ENCODE results near the gene DDX17. TPM values are rescaled to one million over a fixed set of nuclear protein-coding genes. Genes with fewer than 3 reads are reported as not detected.
"Not testable (repeated sequence)": the region's sequence is repeated elsewhere in the genome, so short reads cannot be mapped to it uniquely, and the experiment has no call there.

Gene DDX17
- polyA plus RNA-seq, 3 donors = 760 to 1,207 (median 1,072) TPM

- no peak for DNase-seq
These were observed 4.1 kb downstream of the DDX17 start for GRCh38 chr22:38501797-38502672.

- DNase-seq = no peak
These were observed 8.2 kb downstream of the DDX17 start for GRCh38 chr22:38497869-38498268.

GRCh38 chr22:38494939-38495338 lies 11.2 kb downstream of the DDX17 start:
- DNase-seq = no peak

GRCh38 chr22:38494498-38494897 lies 11.6 kb downstream of the DDX17 start:
- no peak for DNase-seq

- no peak for DNase-seq
These were observed 14.3 kb downstream of the DDX17 start for GRCh38 chr22:38491707-38492348.

- no peak for DNase-seq
These were observed 15.2 kb downstream of the DDX17 start for GRCh38 chr22:38490915-38491314.

- no peak for DNase-seq
These were observed 15.6 kb downstream of the DDX17 start for GRCh38 chr22:38490475-38490874.

- no peak for DNase-seq
These were observed 16.5 kb downstream of the DDX17 start for GRCh38 chr22:38489561-38490145.

- no peak for DNase-seq
These were observed 17.0 kb downstream of the DDX17 start for GRCh38 chr22:38489142-38489541.

- no peak for DNase-seq
These were observed 18.2 kb downstream of the DDX17 start for GRCh38 chr22:38487946-38488345.

GRCh38 chr22:38485783-38486182 lies 20.3 kb downstream of the DDX17 start:
- DNase-seq = no peak

GRCh38 chr22:38484244-38484643 lies 21.9 kb downstream of the DDX17 start:
- no peak for DNase-seq

- no peak for DNase-seq
These were observed 23.3 kb downstream of the DDX17 start for GRCh38 chr22:38482662-38483308.

GRCh38 chr22:38481871-38482332 lies 24.2 kb downstream of the DDX17 start:
- no peak for DNase-seq

GRCh38 chr22:38481162-38481870 lies 24.8 kb downstream of the DDX17 start:
- peak; percentile 33 for DNase-seq

- DNase-seq = no peak
These were observed 26.8 kb downstream of the DDX17 start for GRCh38 chr22:38479096-38479837.

GRCh38 chr22:38477585-38477984 lies 28.5 kb downstream of the DDX17 start:
- no peak for DNase-seq

GRCh38 chr22:38474003-38474607 lies 32.0 kb downstream of the DDX17 start:
- no peak for DNase-seq

- DNase-seq = no peak
These were observed 34.9 kb downstream of the DDX17 start for GRCh38 chr22:38471237-38471636.

- DNase-seq = not testable (repeated sequence)
These were observed 35.9 kb downstream of the DDX17 start for GRCh38 chr22:38470179-38470578.
